Measurements from ENCODE around the gene MACROD1. TPM values are rescaled to one million over a fixed set of nuclear protein-coding genes. Genes with fewer than 3 reads are reported as not detected.
A peak's percentile ranks its signal among the peaks of the same experiment; 100 is the strongest.

Gene MACROD1
- total and polyA plus RNA-seq, 9 of the 15 experiments (the other 6 are each of a cell fraction or from before 2014, with no cell fraction given): 1.1 to 60.0 (median 26.4) TPM

DNA sequence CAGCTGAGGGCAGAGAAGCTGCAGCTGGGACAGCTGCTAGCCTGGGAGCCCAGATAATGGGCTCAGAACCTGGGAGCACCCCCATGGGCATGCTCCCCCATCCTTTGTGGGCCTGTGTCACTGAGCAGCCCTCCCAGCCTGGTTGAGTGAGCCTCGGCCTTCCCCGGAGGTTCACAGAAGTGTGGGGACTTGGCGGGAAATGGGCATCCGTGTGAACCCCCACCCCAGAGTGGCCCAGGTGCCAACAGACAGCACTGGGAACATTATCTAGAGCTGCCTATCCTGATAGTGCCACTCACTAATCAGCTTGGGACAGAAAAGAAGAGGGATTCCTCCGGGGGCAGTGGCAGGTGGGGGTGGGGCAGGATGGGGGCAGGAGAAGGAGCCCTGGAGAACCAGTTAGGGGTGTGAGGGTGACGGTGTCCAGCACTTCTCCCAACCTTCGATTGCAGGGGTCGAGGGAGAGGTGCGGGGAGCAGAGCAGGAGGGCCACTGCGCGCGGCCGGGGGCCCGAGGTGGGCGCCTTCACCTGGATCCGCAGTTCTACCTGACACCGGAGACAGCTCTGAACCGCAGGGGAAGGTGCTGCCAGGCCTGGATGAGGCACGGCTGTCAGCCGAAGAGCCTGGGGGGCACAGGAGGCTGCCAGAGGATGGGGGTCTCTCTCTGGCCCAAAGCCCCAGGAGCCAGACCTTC is 97.1 kb downstream of the MACROD1 start:
- peaks cover 31% of the 10 kb centered on the region for H4K20me1 ChIP-seq (replicated peaks; ENCODE audit: control insufficient read depth, insufficient read depth, low read length)
- no peaks in the 10 kb centered on the region for H3K36me3 ChIP-seq (ENCODE audit: control insufficient read depth, insufficient read depth, low read length)
- no peak for FAIRE-seq
- no peak overlapping the region for H3K4me2 ChIP-seq (ENCODE audit: insufficient read depth, low read length)
- no peak for ATAC-seq
- DNase-seq (ENCODE audit: extremely low read depth in 1 of 4, low spot score in 3 of 4): no peak
- no peak overlapping the region for H2AFZ ChIP-seq (ENCODE audit: low read depth, low read length)
- H3K4me3 ChIP-seq: no peak overlapping the region
- ChIA-PET POLR2A (no interaction called here), CTCF (ENCODE audit: low intra/inter-chr PET ratio) (no interaction called here)
- 73% methylated on average over 17 of the region's 20 CpGs for WGBS (ENCODE audit: insufficient coverage, low coverage, missing lambda C conversion rate)
- intact Hi-C loops (cut with micrococcal nuclease): no loop called here
- no peaks in the 10 kb centered on the region for H3K9me1 ChIP-seq (ENCODE audit: control insufficient read depth, insufficient read depth, low read length)
- no TSS peak for BruUV-seq (replicated peaks)
- H3K27me3 ChIP-seq (ENCODE audit: control insufficient read depth in 2 of 2, insufficient read depth in 2 of 2, low read length in 2 of 2): no peaks in the 10 kb centered on the region
- TF ChIP-seq ZNF639 (CRISPR knock-in tag; conservative IDR thresholded peaks at IDR 0.05 in 1 of 2, IDR thresholded peaks at IDR 0.05 in 1 of 2) (no peak), BACH1 (tag; IDR thresholded peaks at IDR 0.05) (no peak), TBP (optimal IDR thresholded peaks at IDR 0.05; ENCODE audit: low read depth, low read length) (no peak), CXXC5 (CRISPR knock-in tag; IDR thresholded peaks at IDR 0.05) (no peak)
- TF ChIP-seq, protein P1, sequence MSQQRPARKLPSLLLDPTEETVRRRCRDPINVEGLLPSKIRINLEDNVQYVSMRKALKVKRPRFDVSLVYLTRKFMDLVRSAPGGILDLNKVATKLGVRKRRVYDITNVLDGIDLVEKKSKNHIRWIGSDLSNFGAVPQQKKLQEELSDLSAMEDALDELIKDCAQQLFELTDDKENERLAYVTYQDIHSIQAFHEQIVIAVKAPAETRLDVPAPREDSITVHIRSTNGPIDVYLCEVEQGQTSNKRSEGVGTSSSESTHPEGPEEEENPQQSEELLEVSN (IDR thresholded peaks at IDR 0.05; ENCODE audit: borderline replicate concordance in 1 of 2, extremely low read depth in 1 of 2, insufficient read depth in 1 of 2, insufficient read length in 1 of 2, low read depth in 1 of 2, low read length in 1 of 2, poor library complexity in 1 of 2, severe bottlenecking in 1 of 2): peak; percentile 52 to 65
- in situ Hi-C loops (cut with MboI): no loop called here
- H3K27ac ChIP-seq (ENCODE audit: extremely low read depth, low read depth, low read length): no peak overlapping the region
- no peaks in the 10 kb centered on the region for H3K79me2 ChIP-seq (ENCODE audit: control insufficient read depth, insufficient read depth, low read length)
- H3K4me1 ChIP-seq (replicated peaks in 1 of 2; ENCODE audit: control insufficient read depth in 2 of 2, insufficient read depth in 2 of 2, low read length in 2 of 2): peaks cover 0 to 45% of the 10 kb centered on the region in 2 experiments; a peak in 3 of 5 replicates
- peak overlapping the region in 1 of 2 experiments; percentile 65; a peak in 1 of 4 replicates for H3K9ac ChIP-seq (ENCODE audit: insufficient read depth in 1 of 2, low read depth in 2 of 2, low read length in 2 of 2)
- H3K9me3 ChIP-seq (replicated peaks; ENCODE audit: control insufficient read depth, insufficient read depth, low read depth, low read length): no peaks in the 10 kb centered on the region
